Activated CD4-positive, alpha-beta T cell treated with anti-CD3 and anti-CD28 coated beads for 24 hours (primary cell): Measurements from ENCODE around the gene INPP5J.
"Not testable (repeated sequence)": the region's sequence is repeated elsewhere in the genome, so short reads cannot be mapped to it uniquely, and the experiment has no call there.

Source experiments
- DNase-seq, 2 donors: peaks; one replicate each; pipeline ENCODE4 v3.0.0-alpha.2; 2020; ENCODE audit warnings: low read depth in 2 of 2

Gene INPP5J

GRCh38 chr22:31150615-31151014 is 27.8 kb downstream of the INPP5J start:
- DNase-seq = no peak

- no peak for DNase-seq
Measured at GRCh38 chr22:31151872-31152271, 29.1 kb downstream of the INPP5J start.

- DNase-seq = no peak
Measured at GRCh38 chr22:31153357-31153756, 30.6 kb downstream of the INPP5J start.

GRCh38 chr22:31154975-31155374 is 32.2 kb downstream of the INPP5J start:
- no peak for DNase-seq

- DNase-seq = no peak
Measured at GRCh38 chr22:31155422-31155821, 32.7 kb downstream of the INPP5J start.

- DNase-seq = no peak
Measured at GRCh38 chr22:31160328-31160978, 37.7 kb downstream of the INPP5J start.

GRCh38 chr22:31161386-31161785 is 38.6 kb downstream of the INPP5J start:
- no peak for DNase-seq

GRCh38 chr22:31162015-31162765 is 39.4 kb downstream of the INPP5J start:
- no peak for DNase-seq

GRCh38 chr22:31170971-31171370 is 48.2 kb downstream of the INPP5J start:
- no peak for DNase-seq

GRCh38 chr22:31171734-31172133 is 49.0 kb downstream of the INPP5J start:
- DNase-seq = not testable (repeated sequence)

GRCh38 chr22:31173386-31174145 is 50.8 kb downstream of the INPP5J start:
- DNase-seq = no peak

GRCh38 chr22:31176923-31177322 is 54.2 kb downstream of the INPP5J start:
- DNase-seq = no peak

- DNase-seq = no peak
Measured at GRCh38 chr22:31177420-31178162, 54.8 kb downstream of the INPP5J start.

GRCh38 chr22:31178859-31179258 is 56.1 kb downstream of the INPP5J start:
- no peak for DNase-seq

GRCh38 chr22:31179345-31179744 is 56.6 kb downstream of the INPP5J start:
- DNase-seq = no peak

- DNase-seq = no peak
Measured at GRCh38 chr22:31184015-31184414, 61.2 kb downstream of the INPP5J start.
